HepG2 (cell line): Measurements from ENCODE around the gene ARF6.

Source experiments
- ASH2L ChIP-seq: fragments of 300-600, 200-600 bp; sonication (generic); IDR thresholded peaks from 2 replicates; pipeline ENCODE4 v1.7.0; 2017; ENCODE audit warnings: low read depth, mild to moderate bottlenecking, moderate library complexity, mixed read lengths, low read length; ENCODE audit not compliant: insufficient read length
- CBX5 ChIP-seq: sonication (generic); formaldehyde crosslinking; IDR thresholded peaks from 2 replicates; pipeline ENCODE4 v1.4.0; 2020; ENCODE audit warnings: missing genetic modification reagents, borderline replicate concordance
- CHD2 ChIP-seq: IDR thresholded peaks from 2 replicates; pipeline ENCODE4 v1.6.1; 2011; ENCODE audit warnings: low read depth, low read length, improper control_type of control experiment
- CHD4 ChIP-seq: fragments of 200-600 bp; sonication (generic); IDR thresholded peaks from 2 replicates; pipeline ENCODE4 v1.7.0; 2017; ENCODE audit warnings: mild to moderate bottlenecking, low read length, borderline replicate concordance
- FOXC1 ChIP-seq: sonication (generic); formaldehyde crosslinking; IDR thresholded peaks from 2 replicates; pipeline ENCODE4 v1.8.0; 2022; ENCODE audit warnings: mild to moderate bottlenecking, missing genetic modification reagents, borderline replicate concordance
- HNRNPL ChIP-seq: fragments of 200-400 bp; formaldehyde crosslinking; IDR thresholded peaks from 2 replicates; pipeline ENCODE4 v1.6.1; 2017; ENCODE audit warnings: mild to moderate bottlenecking, low read depth, low read length
- JUN ChIP-seq: sonication (generic); formaldehyde crosslinking; IDR thresholded peaks from 2 replicates; pipeline ENCODE4 v1.4.0; 2020; ENCODE audit warnings: mild to moderate bottlenecking, missing genetic modification reagents
- TAF15 ChIP-seq: fragments of 200-400 bp; formaldehyde crosslinking; IDR thresholded peaks from one replicate; pipeline ENCODE4 v1.6.1; 2018; ENCODE audit warnings: mild to moderate bottlenecking, low read depth, low read length; ENCODE audit not compliant: poor library complexity, severe bottlenecking
- THYN1 ChIP-seq: sonication (generic); formaldehyde crosslinking; IDR thresholded peaks from 2 replicates; pipeline ENCODE4 v1.8.1; 2023; ENCODE audit warnings: low read depth, mild to moderate bottlenecking, moderate library complexity, missing genetic modification reagents, borderline replicate concordance
- ZNF724P ChIP-seq: sonication (generic); formaldehyde crosslinking; IDR thresholded peaks from 2 replicates; pipeline ENCODE4 v1.8.0; 2022; ENCODE audit warnings: missing genetic modification reagents, borderline replicate concordance
- TF ChIP-seq, protein P1 (sequence below): sonication (generic); formaldehyde crosslinking; conservative IDR thresholded peaks from 2 replicates; pipeline ENCODE4 v1.4.0; 2020; ENCODE audit warnings: missing genetic modification reagents
- TF ChIP-seq, protein P2 (sequence below): sonication (generic); formaldehyde crosslinking; IDR thresholded peaks from 2 replicates; pipeline ENCODE4 v1.5.0; 2020; ENCODE audit warnings: mild to moderate bottlenecking, missing genetic modification reagents, moderate library complexity
- TF ChIP-seq, protein P3 (sequence below): sonication (generic); formaldehyde crosslinking; conservative IDR thresholded peaks from 2 replicates; pipeline ENCODE4 v1.4.0; 2020; ENCODE audit warnings: missing genetic modification reagents
- TF ChIP-seq, protein P4 (sequence below): sonication (generic); formaldehyde crosslinking; IDR thresholded peaks from 2 replicates; pipeline ENCODE4 v1.5.0; 2020; ENCODE audit warnings: missing genetic modification reagents, mild to moderate bottlenecking, borderline replicate concordance

DNA sequence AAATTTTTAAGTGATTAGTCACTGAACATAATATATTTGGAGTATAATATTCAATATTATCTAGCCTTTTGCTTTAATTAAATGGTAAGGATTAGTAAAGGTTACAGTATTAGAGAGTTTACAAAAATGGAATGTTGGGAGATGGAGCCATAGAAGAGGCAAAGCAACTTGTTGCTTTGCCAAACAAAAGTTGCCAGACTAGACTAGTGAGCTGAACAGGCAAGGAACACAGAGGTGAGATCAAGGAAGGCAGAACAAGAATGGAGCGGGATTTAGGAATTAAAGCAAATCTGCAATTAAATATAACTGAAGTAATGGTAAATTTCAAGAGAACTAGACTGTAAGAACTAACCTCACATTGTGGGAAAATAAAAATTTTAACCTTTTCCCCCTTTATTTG, 5.1 kb downstream of the ARF6 start:
- TF ChIP-seq, protein P1, sequence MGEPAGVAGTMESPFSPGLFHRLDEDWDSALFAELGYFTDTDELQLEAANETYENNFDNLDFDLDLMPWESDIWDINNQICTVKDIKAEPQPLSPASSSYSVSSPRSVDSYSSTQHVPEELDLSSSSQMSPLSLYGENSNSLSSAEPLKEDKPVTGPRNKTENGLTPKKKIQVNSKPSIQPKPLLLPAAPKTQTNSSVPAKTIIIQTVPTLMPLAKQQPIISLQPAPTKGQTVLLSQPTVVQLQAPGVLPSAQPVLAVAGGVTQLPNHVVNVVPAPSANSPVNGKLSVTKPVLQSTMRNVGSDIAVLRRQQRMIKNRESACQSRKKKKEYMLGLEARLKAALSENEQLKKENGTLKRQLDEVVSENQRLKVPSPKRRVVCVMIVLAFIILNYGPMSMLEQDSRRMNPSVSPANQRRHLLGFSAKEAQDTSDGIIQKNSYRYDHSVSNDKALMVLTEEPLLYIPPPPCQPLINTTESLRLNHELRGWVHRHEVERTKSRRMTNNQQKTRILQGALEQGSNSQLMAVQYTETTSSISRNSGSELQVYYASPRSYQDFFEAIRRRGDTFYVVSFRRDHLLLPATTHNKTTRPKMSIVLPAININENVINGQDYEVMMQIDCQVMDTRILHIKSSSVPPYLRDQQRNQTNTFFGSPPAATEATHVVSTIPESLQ (CRISPR knock-in tag): no peak
- TF ChIP-seq, protein P2, sequence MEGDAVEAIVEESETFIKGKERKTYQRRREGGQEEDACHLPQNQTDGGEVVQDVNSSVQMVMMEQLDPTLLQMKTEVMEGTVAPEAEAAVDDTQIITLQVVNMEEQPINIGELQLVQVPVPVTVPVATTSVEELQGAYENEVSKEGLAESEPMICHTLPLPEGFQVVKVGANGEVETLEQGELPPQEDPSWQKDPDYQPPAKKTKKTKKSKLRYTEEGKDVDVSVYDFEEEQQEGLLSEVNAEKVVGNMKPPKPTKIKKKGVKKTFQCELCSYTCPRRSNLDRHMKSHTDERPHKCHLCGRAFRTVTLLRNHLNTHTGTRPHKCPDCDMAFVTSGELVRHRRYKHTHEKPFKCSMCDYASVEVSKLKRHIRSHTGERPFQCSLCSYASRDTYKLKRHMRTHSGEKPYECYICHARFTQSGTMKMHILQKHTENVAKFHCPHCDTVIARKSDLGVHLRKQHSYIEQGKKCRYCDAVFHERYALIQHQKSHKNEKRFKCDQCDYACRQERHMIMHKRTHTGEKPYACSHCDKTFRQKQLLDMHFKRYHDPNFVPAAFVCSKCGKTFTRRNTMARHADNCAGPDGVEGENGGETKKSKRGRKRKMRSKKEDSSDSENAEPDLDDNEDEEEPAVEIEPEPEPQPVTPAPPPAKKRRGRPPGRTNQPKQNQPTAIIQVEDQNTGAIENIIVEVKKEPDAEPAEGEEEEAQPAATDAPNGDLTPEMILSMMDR (CRISPR knock-in tag): no peak
- TF ChIP-seq CHD4 (no peak), HNRNPL (no peak), ZNF724P (CRISPR knock-in tag) (no peak), TAF15 (no peak), FOXC1 (no peak), JUN (no peak), ASH2L (no peak), THYN1 (CRISPR knock-in tag) (no peak), CBX5 (CRISPR knock-in tag) (no peak), CHD2 (no peak)
- TF ChIP-seq, protein P3, sequence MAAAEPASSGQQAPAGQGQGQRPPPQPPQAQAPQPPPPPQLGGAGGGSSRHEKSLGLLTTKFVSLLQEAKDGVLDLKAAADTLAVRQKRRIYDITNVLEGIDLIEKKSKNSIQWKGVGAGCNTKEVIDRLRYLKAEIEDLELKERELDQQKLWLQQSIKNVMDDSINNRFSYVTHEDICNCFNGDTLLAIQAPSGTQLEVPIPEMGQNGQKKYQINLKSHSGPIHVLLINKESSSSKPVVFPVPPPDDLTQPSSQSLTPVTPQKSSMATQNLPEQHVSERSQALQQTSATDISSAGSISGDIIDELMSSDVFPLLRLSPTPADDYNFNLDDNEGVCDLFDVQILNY: no peak
- TF ChIP-seq, protein P4, sequence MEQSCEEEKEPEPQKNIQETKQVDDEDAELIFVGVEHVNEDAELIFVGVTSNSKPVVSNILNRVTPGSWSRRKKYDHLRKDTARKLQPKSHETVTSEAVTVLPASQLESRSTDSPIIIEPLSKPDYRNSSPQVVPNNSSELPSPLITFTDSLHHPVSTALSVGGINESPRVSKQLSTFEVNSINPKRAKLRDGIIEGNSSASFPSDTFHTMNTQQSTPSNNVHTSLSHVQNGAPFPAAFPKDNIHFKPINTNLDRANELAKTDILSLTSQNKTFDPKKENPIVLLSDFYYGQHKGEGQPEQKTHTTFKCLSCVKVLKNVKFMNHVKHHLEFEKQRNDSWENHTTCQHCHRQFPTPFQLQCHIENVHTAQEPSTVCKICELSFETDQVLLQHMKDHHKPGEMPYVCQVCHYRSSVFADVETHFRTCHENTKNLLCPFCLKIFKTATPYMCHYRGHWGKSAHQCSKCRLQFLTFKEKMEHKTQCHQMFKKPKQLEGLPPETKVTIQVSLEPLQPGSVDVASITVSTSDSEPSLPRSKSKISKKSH (CRISPR knock-in tag): no peak
